Measurements from ENCODE around the gene SVOPL. TPM values are rescaled to one million over a fixed set of nuclear protein-coding genes. Genes with fewer than 3 reads are reported as not detected.
"Not testable (repeated sequence)": the region's sequence is repeated elsewhere in the genome, so short reads cannot be mapped to it uniquely, and the experiment has no call there.

Gene SVOPL
- total RNA-seq, 6 donors from 2014 or later = under 0.01 to 0.63 (median 0.59) TPM; not detected in 3

GRCh38 chr7:138745189-138745588 lies 44.0 kb upstream of the SVOPL start:
- Histone ChIP-seq H3K4me1 (no peaks in the 10 kb centered on the region), H3K27me3 (no peaks in the 10 kb centered on the region), H3K4me3 (no peak overlapping the region), H3K36me3 (no peaks in the 10 kb centered on the region), H3K27ac (no peak overlapping the region), H3K9me3 (no peaks in the 10 kb centered on the region)
- ATAC-seq (ENCODE audit: low FRiP score in 2 of 2) (no peak), DNase-seq (no peak)
- 91% methylated on average over 7 of the region's 7 CpGs for WGBS, 2 donors
- TF ChIP-seq POLR2A (IDR thresholded peaks at IDR 0.05) (no peak), EP300 (IDR thresholded peaks at IDR 0.05) (no peak), CTCF (IDR thresholded peaks at IDR 0.05) (no peak), POLR2AphosphoS5 (IDR thresholded peaks at IDR 0.05) (no peak)

GRCh38 chr7:138741453-138741735 lies 40.2 kb upstream of the SVOPL start:
- Histone ChIP-seq H3K9me3 (no peaks in the 10 kb centered on the region), H3K4me3 (no peak overlapping the region), H3K4me1 (no peaks in the 10 kb centered on the region), H3K27me3 (no peaks in the 10 kb centered on the region), H3K27ac (no peak overlapping the region), H3K36me3 (no peaks in the 10 kb centered on the region)
- WGBS, 2 donors = 76 to 85% methylated on average over 5 of the region's 5 CpGs
- DNase-seq = no peak
- ATAC-seq (ENCODE audit: low FRiP score in 2 of 2) = no peak
- no peak for TF ChIP-seq POLR2A (IDR thresholded peaks at IDR 0.05)

DNA sequence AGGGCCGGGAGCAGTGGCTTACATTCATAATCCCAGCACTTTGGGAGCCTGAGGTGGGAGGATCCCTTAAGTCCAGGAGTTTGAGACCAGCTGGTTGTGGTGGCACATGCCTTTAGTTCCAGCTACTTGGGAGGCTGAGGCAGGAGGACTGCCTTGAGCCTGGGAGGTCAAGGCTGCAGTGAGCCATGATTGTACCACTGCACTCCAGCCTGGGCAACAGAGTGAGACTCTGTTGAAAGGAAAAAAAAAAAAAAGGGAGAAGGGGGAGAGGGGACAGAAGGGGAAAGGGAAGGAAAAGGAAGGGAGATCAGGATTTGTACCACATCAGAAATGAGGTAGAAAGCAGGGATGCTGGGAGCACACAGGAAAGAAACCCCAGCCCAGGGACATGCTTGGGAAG lies 38.7 kb upstream of the SVOPL start:
- Histone ChIP-seq H3K36me3 (no peaks in the 10 kb centered on the region), H3K27ac (no peak overlapping the region), H3K9me3 (no peaks in the 10 kb centered on the region), H3K27me3 (no peaks in the 10 kb centered on the region), H3K4me3 (no peak overlapping the region), H3K4me1 (no peaks in the 10 kb centered on the region)
- no peak for TF ChIP-seq POLR2A (IDR thresholded peaks at IDR 0.05)
- ATAC-seq (ENCODE audit: low FRiP score in 2 of 2) (no peak), DNase-seq (no peak)
- 95 to 100% methylated on average over 1 of the region's 1 CpG for WGBS, 2 donors

GRCh38 chr7:138738551-138739335 lies 37.6 kb upstream of the SVOPL start:
- ATAC-seq (ENCODE audit: low FRiP score in 2 of 2) = peak; percentile 84 to 88
- DNase-seq = peak in 1 of 2 donors; percentile 78
- H3K27me3 ChIP-seq = no peaks in the 10 kb centered on the region

DNA sequence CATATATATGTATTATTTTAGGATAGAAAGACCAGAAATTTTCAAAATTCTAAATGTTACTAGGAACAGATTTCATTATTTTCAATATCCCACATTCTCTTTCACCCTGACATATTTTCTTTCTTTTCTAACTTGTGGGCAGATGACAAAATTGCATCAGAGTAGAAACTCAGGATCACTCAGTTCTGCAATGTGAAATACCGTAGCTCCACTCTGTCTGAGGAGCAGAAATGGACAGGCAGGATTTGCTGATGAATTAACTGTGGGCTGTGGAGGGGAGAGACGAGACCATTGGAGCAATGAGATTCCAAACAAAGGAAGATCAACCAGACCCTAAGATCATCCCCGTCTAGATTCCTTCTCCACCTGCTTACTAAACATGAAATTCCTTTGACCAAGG lies 37.0 kb upstream of the SVOPL start:
- TF ChIP-seq CTCF (IDR thresholded peaks at IDR 0.05) (no peak), POLR2AphosphoS5 (IDR thresholded peaks at IDR 0.05) (no peak), POLR2A (IDR thresholded peaks at IDR 0.05) (no peak), EP300 (IDR thresholded peaks at IDR 0.05) (no peak)
- Histone ChIP-seq H3K27me3 (no peaks in the 10 kb centered on the region), H3K4me1 (no peaks in the 10 kb centered on the region), H3K4me3 (no peak overlapping the region), H3K9me3 (no peaks in the 10 kb centered on the region), H3K36me3 (no peaks in the 10 kb centered on the region), H3K27ac (no peak overlapping the region)
- ATAC-seq (ENCODE audit: low FRiP score in 2 of 2) (no peak), DNase-seq (no peak)
- 63 to 65% methylated on average over 3 of the region's 3 CpGs for WGBS, 2 donors

More at GRCh38 chr7:138738551-138739335, 37.6 kb upstream of the SVOPL start:
- H3K9me3 ChIP-seq = no peaks in the 10 kb centered on the region
- TF ChIP-seq CTCF (IDR thresholded peaks at IDR 0.05) = peak; percentile 70 to 86 (median 80)
- no peak for TF ChIP-seq POLR2A (IDR thresholded peaks at IDR 0.05)
- no peak overlapping the region for H3K27ac ChIP-seq
- 28 to 30% methylated on average over 14 of the region's 14 CpGs for whole genome bisulfite sequencing, 2 donors
- no peaks in the 10 kb centered on the region for H3K36me3 ChIP-seq
- H3K4me1 ChIP-seq = no peaks in the 10 kb centered on the region
- no peak overlapping the region for H3K4me3 ChIP-seq

DNA sequence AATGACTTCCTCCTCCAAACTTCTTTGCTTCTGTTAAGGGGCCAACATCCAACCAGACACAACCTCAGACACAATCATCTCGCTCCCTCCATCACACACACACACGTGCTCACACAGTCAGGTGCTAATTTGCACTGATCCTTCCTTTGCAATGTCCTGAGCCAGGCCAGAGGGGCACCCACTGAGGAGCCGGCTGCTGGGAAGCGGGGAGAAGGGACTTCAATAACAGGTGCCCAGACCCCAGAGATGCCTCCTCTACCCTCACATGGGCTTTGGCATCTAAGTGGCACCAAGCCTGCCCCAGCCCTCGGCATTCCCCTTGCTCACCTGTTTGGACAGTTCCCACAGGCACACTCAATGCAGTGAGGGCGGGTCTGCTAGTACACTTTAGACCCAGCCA lies 34.2 kb upstream of the SVOPL start:
- ATAC-seq (ENCODE audit: low FRiP score in 2 of 2) (no peak), DNase-seq (no peak)
- Histone ChIP-seq H3K4me3 (no peak overlapping the region), H3K27me3 (no peaks in the 10 kb centered on the region), H3K27ac (no peak overlapping the region), H3K9me3 (no peaks in the 10 kb centered on the region), H3K36me3 (no peaks in the 10 kb centered on the region), H3K4me1 (no peaks in the 10 kb centered on the region)
- WGBS, 2 donors = 72 to 86% methylated on average over 2 to 6 of the region's 6 CpGs
- no peak for TF ChIP-seq EP300 (IDR thresholded peaks at IDR 0.05)
- TF ChIP-seq CTCF (IDR thresholded peaks at IDR 0.05) = no peak
- no peak for TF ChIP-seq POLR2AphosphoS5 (IDR thresholded peaks at IDR 0.05)
- no peak for TF ChIP-seq POLR2A (IDR thresholded peaks at IDR 0.05)

- H3K36me3 ChIP-seq; H3K9me3 ChIP-seq; H3K27ac ChIP-seq; H3K4me3 ChIP-seq; DNase-seq; H3K27me3 ChIP-seq; ATAC-seq (ENCODE audit: low FRiP score in 2 of 2); H3K4me1 ChIP-seq: not testable (repeated sequence)
- WGBS, 2 donors = 96 to 97% methylated on average over 5 of the region's 5 CpGs
Observed at GRCh38 chr7:138731733-138732132, 30.6 kb upstream of the SVOPL start.

All from upper lobe of left lung (tissue), 6 donors.